VCaP (cell line): ENCODE results near the gene SLC6A9.

Experiments
- H3K27ac ChIP-seq: fragments of 450-650 bp; 2 replicates; pipeline ENCODE4 v1.5.1; 2017
- CTCF ChIP-seq: fragments of 450-650 bp; conservative IDR thresholded peaks from 2 replicates; pipeline ENCODE4 v1.5.1; 2017; ENCODE audit warnings: mild to moderate bottlenecking, moderate library complexity

The SLC6A9 gene

DNA sequence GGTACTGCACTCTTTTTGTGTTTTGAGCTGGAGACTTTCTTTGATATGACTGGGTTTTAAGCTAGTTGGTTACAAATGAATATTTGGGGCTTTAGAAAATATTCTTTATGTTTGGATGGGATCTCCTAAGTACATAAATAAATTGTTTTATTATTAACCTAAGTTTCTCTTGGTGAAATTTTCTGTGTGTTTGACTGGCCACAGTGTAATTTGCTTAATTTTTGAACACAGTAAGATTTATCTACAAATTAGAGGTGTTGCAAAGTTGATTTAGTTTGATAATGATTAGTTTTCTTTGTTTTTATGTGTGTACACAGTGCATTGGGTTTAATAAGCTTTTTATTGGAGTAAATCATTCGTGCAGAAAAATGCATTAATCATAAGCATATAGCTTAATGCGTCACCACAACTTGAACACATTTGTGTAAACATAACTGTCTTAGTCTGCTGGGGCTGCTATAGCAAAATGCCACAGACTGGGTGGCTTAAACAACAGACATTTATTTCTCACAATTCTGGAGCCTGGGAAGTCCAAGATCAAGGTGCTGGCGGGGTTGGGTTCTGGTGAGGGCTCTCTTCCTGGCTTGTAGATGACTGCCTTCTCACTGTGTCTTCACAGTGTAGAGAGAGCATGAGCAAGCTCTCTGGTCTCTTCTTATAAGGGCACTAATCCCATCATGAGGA lies 17.4 kb upstream of the SLC6A9 start:
- no peak for TF ChIP-seq CTCF
- H3K27ac ChIP-seq, result no peak overlapping the region

DNA sequence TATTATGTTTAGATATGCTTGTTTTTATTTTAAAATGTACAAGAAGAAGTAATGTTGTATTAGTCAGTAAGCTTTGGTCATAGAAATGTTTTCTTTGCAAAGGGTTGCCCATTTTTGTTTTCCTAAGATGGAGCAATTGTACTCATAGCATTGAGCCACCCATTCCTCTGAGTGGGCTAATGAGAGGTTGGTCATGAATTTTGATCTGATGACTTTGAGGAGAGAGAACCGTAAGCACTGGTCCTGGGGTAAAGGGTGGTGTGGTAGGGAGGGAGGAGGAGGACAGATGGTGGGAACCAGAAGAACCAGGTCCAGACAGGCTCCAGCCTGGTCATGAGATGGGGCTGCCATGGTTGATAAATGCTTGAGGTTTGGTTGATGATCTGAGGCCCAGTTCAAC lies 15.9 kb upstream of the SLC6A9 start:
- H3K27ac ChIP-seq, result no peak overlapping the region
- TF ChIP-seq CTCF, result no peak

DNA sequence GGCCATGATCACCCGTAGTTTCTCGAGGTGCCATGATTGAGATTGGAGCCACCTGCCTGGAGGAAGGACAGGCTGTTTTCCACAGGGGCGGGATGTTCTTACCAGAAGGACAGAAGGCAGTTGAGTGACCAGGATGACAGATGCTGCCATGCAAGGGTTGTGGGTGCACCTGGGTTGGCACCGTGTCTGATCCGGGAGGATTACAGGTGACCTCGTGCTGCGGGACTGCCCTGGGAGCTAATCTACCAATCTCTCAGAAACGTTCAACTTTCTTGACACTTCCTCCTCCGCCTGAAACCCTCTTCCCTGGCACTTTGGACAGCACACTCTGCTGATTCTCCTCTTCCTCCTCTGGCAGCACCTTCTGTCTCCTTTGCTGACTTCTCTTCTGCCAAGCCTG lies 13.8 kb upstream of the SLC6A9 start:
- H3K27ac ChIP-seq, result no peak overlapping the region
- no peak for TF ChIP-seq CTCF

- TF ChIP-seq CTCF, result no peak
- no peak overlapping the region for H3K27ac ChIP-seq
These were observed 13.0 kb upstream of the SLC6A9 start for GRCh38 chr1:44044071-44044801.

DNA sequence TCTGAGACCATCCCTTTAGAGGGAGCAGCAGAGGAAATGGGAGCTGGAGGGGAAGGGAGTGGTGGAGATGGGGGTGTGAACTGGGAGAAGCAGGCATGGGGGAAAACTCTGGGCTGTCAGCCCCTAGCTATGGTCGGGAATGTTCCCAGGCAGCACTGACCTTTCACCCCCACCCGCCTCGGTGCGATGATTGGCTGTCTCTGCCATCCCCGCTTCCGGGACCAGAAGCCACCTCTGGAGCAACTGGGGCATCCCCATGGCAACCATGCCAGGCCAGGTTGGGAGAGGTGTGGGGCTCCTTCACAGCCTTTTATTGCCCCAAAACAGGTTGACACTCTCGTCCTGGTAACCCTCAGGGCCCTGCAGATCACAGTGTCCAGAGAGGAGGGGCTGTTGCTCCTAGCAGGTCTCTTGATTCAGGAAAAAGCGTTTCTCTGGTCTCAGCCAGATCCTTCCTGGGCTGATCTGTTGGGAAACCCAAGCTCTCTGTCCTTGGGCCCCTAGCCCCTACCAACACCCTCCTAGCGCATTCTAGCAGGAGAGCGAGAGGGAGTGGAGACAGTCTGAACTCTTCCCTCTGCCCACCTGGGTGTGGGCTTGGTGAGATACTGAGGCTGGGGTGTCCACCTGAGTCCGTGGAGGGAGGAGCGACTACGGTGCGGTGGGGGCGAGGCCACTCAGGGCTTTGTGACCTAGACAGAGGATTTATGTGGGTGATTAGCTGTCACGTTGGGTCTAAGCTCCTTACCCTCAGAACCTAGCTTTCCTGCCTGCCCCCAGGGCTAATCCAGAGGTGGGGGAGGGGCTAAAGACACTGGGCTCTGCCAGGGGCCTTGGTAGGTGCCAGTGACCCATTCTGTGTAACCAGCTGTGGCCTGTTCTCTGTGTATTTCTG lies 12.2 kb upstream of the SLC6A9 start:
- H3K27ac ChIP-seq, result no peak overlapping the region
- TF ChIP-seq CTCF, result no peak

GRCh38 chr1:44040846-44041245 lies 9.6 kb upstream of the SLC6A9 start:
- H3K27ac ChIP-seq, result no peak overlapping the region
- no peak for TF ChIP-seq CTCF

- no peak for TF ChIP-seq CTCF
- no peak overlapping the region for H3K27ac ChIP-seq
These were observed 9.2 kb upstream of the SLC6A9 start for GRCh38 chr1:44040418-44040817.
